Thoracic aorta (tissue), 2 donors: ENCODE data around the gene ZG16B. TPM values are rescaled to one million over a fixed set of nuclear protein-coding genes. Genes with fewer than 3 reads are reported as not detected.
A peak's percentile ranks its signal among the peaks of the same experiment; 100 is the strongest.

Source experiments
- ATAC-seq: fragments of 150-250 bp; one replicate; pipeline ENCODE4 v1.8.0; 2017; ENCODE audit warnings: low read depth; ENCODE audit not compliant: insufficient number of reproducible peaks, low FRiP score
- DNase-seq: peaks from one replicate; pipeline ENCODE4 v3.0.0-alpha.2; 2020; ENCODE audit warnings: low spot score
- H3K27ac ChIP-seq, 2 donors: fragments of 200-600 bp; sonication (generic); 1 replicate in 1 of 2; 2 replicates in 1 of 2; pipeline ENCODE4 v1.5.1; 2016; ENCODE audit warnings: mild to moderate bottlenecking in 2 of 2, moderate library complexity in 2 of 2
- H3K27me3 ChIP-seq: fragments of 200-600 bp; sonication (generic); replicated peaks from 2 replicates; pipeline ENCODE4 v1.6.0; 2016; ENCODE audit warnings: mild to moderate bottlenecking; ENCODE audit not compliant: insufficient read depth
- H3K36me3 ChIP-seq: fragments of 200-600 bp; sonication (generic); one replicate; pipeline ENCODE4 v1.5.1; 2016
- H3K4me1 ChIP-seq, 2 donors: fragments of 200-600 bp; sonication (generic); 1 replicate in 1 of 2; 2 replicates in 1 of 2; pipeline versions ENCODE4 v1.5.1 to v1.6.0; 2016; ENCODE audit warnings: low read depth in 2 of 2, mild to moderate bottlenecking in 1 of 2; ENCODE audit not compliant: control insufficient read depth in 1 of 2
- H3K4me3 ChIP-seq: fragments of 200-600 bp; sonication (generic); 2 replicates; pipeline ENCODE4 v1.5.1; 2016; ENCODE audit warnings: mild to moderate bottlenecking
- H3K9me3 ChIP-seq: fragments of 200-600 bp; sonication (generic); 2 replicates; pipeline ENCODE4 v1.5.1; 2016
- CTCF ChIP-seq: fragments of 200-600 bp; sonication (generic); IDR thresholded peaks from one replicate; pipeline ENCODE4 v1.5.1; 2019; ENCODE audit warnings: antibody characterized with exemption
- total RNA-seq, 2 donors: library from RNA; depleted of rRNA; stranded (reverse); fragments of >200 nt; gene quantifications; one replicate each; pipeline versions ENCODE4 v1.1.0 to v1.2.3, GENCODE V29; 2016

Gene ZG16B
- total RNA-seq, 2 donors from 2014 or later = not detected

GRCh38 chr16:2840914-2841313 is 10.8 kb downstream of the ZG16B start:
- Histone ChIP-seq H3K4me1 (peaks cover 0 to 4% of the 10 kb centered on the region in 2 donors), H3K4me3 (no peak overlapping the region), H3K27me3 (no peaks in the 10 kb centered on the region), H3K27ac (no peak overlapping the region), H3K9me3 (no peaks in the 10 kb centered on the region), H3K36me3 (no peaks in the 10 kb centered on the region)
- no peak for TF ChIP-seq CTCF
- ATAC-seq (no peak), DNase-seq (no peak)

GRCh38 chr16:2841606-2842339 is 11.7 kb downstream of the ZG16B start:
- Histone ChIP-seq H3K36me3 (no peaks in the 10 kb centered on the region), H3K27ac (no peak overlapping the region), H3K4me3 (peak overlapping the region; percentile 41), H3K27me3 (no peaks in the 10 kb centered on the region), H3K4me1 (peaks cover 0 to 4% of the 10 kb centered on the region in 2 donors), H3K9me3 (no peaks in the 10 kb centered on the region)
- no peak for DNase-seq
- ATAC-seq = no peak
- no peak for TF ChIP-seq CTCF

- Histone ChIP-seq H3K36me3 (no peaks in the 10 kb centered on the region), H3K4me1 (peaks cover 0 to 4% of the 10 kb centered on the region in 2 donors), H3K27me3 (no peaks in the 10 kb centered on the region), H3K4me3 (peak overlapping the region; percentile 41), H3K9me3 (no peaks in the 10 kb centered on the region), H3K27ac (no peak overlapping the region)
- peak; percentile 22 for TF ChIP-seq CTCF
- ATAC-seq = no peak
- DNase-seq = no peak
Observed at GRCh38 chr16:2842340-2843000, 12.4 kb downstream of the ZG16B start.

GRCh38 chr16:2843526-2843925 is 13.4 kb downstream of the ZG16B start:
- H3K36me3 ChIP-seq = no peaks in the 10 kb centered on the region
- ATAC-seq = no peak
- TF ChIP-seq CTCF = no peak
- no peak for DNase-seq
- peaks cover 0 to 4% of the 10 kb centered on the region in 2 donors for H3K4me1 ChIP-seq
- H3K27ac ChIP-seq = no peak overlapping the region
- H3K9me3 ChIP-seq = no peaks in the 10 kb centered on the region
- H3K4me3 ChIP-seq = no peak overlapping the region
- H3K27me3 ChIP-seq = no peaks in the 10 kb centered on the region

GRCh38 chr16:2845116-2845515 is 15.0 kb downstream of the ZG16B start:
- ATAC-seq = no peak
- Histone ChIP-seq H3K27ac (no peak overlapping the region), H3K36me3 (no peaks in the 10 kb centered on the region), H3K4me3 (no peak overlapping the region), H3K27me3 (no peaks in the 10 kb centered on the region), H3K9me3 (no peaks in the 10 kb centered on the region), H3K4me1 (peaks cover 0 to 4% of the 10 kb centered on the region in 2 donors)
- no peak for DNase-seq
- TF ChIP-seq CTCF = no peak
